NB4 (cell line): ENCODE measurements around the gene ADAMTS3.

ENCODE experiments used
- CTCF ChIP-seq: IDR thresholded peaks from one replicate; pipeline ENCODE4 v1.5.1; 2012; ENCODE audit warnings: low read depth, low read length
- POLR2A ChIP-seq: IDR thresholded peaks from 2 replicates; pipeline ENCODE4 v1.6.1; 2011; ENCODE audit warnings: mild to moderate bottlenecking; ENCODE audit not compliant: insufficient read length; ENCODE audit errors: extremely low read depth

GRCh38 chr4:72275381-72275780 is 293.6 kb downstream of the ADAMTS3 start:
- no peak for TF ChIP-seq POLR2A
- TF ChIP-seq CTCF: no peak
